ENCODE data around the gene PRND. TPM values are rescaled to one million over a fixed set of nuclear protein-coding genes. Genes with fewer than 3 reads are reported as not detected.
"Not testable (repeated sequence)": the region's sequence is repeated elsewhere in the genome, so short reads cannot be mapped to it uniquely, and the experiment has no call there.

PRND gene
- total RNA-seq, 1 donor from 2014 or later: not detected

DNA sequence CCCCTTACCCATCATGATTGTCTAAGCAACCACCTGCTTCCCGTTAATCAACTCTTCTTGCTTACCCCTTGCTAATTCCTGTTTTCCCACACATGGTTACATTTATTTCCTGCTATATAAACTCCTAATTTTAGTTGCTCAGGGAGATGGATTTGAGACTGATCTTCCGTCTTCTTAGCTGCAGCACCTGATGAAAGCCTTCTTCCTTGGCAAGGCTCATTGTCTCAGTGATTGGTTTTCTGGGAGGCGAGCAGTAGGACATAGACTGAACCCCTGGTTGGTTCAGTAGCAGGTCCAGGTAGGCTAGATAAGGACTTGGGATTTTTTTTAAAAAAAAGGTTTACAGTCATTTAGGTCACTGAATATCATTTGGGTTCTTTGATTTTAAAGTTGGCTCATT lies 50.4 kb downstream of the PRND start:
- H3K9ac ChIP-seq (ENCODE audit: low read length): no peak overlapping the region
- no peaks in the 10 kb centered on the region for H4K20me1 ChIP-seq (ENCODE audit: insufficient read depth, low read length)
- no peak for DNase-seq (ENCODE audit: low read depth)
- Mint-ChIP-seq H3K9me3 (ENCODE audit: unreplicated experiment) (peaks cover 18% of the 10 kb centered on the region), H3K4me1 (ENCODE audit: low read depth, unreplicated experiment) (no peaks in the 10 kb centered on the region), H3K36me3 (ENCODE audit: low read depth, unreplicated experiment) (no peaks in the 10 kb centered on the region), H3K4me3 (ENCODE audit: unreplicated experiment) (no peak overlapping the region), H3K27me3 (ENCODE audit: low read depth, unreplicated experiment) (peaks cover 2% of the 10 kb centered on the region), H3K27ac (ENCODE audit: unreplicated experiment) (no peak overlapping the region)
- H3K36me3 ChIP-seq (ENCODE audit: insufficient read depth, low read length): no peaks in the 10 kb centered on the region
- FAIRE-seq: no peak
- no peaks in the 10 kb centered on the region for H3K27me3 ChIP-seq (ENCODE audit: insufficient read depth, low read length)
- H2AFZ ChIP-seq (ENCODE audit: low read depth, low read length): no peak overlapping the region
- no peak overlapping the region for H3K4me2 ChIP-seq (ENCODE audit: low read length)
- H3K9me3 ChIP-seq (ENCODE audit: insufficient read depth, low read depth, low read length): peaks cover 3% of the 10 kb centered on the region
- no peak overlapping the region for H3K27ac ChIP-seq (ENCODE audit: low read depth, low read length)
- no peaks in the 10 kb centered on the region for H3K4me1 ChIP-seq (ENCODE audit: insufficient read depth, low read length)
- TF ChIP-seq EZH2 (IDR thresholded peaks at IDR 0.05; ENCODE audit: insufficient read depth, low read length): no peak
- TF ChIP-seq, protein P1, sequence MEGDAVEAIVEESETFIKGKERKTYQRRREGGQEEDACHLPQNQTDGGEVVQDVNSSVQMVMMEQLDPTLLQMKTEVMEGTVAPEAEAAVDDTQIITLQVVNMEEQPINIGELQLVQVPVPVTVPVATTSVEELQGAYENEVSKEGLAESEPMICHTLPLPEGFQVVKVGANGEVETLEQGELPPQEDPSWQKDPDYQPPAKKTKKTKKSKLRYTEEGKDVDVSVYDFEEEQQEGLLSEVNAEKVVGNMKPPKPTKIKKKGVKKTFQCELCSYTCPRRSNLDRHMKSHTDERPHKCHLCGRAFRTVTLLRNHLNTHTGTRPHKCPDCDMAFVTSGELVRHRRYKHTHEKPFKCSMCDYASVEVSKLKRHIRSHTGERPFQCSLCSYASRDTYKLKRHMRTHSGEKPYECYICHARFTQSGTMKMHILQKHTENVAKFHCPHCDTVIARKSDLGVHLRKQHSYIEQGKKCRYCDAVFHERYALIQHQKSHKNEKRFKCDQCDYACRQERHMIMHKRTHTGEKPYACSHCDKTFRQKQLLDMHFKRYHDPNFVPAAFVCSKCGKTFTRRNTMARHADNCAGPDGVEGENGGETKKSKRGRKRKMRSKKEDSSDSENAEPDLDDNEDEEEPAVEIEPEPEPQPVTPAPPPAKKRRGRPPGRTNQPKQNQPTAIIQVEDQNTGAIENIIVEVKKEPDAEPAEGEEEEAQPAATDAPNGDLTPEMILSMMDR (IDR thresholded peaks at IDR 0.05; ENCODE audit: insufficient read depth, low read depth, low read length): no peak
- H3K4me3 ChIP-seq (ENCODE audit: insufficient read depth, low read depth, low read length): no peak overlapping the region
- no peaks in the 10 kb centered on the region for H3K79me2 ChIP-seq (ENCODE audit: insufficient read depth, low read length)

GRCh38 chr20:4773014-4773413 lies 51.3 kb downstream of the PRND start:
- not testable (repeated sequence) for DNase-seq (ENCODE audit: low read depth); H3K4me3 ChIP-seq (ENCODE audit: insufficient read depth, low read depth, low read length); H3K4me1 ChIP-seq (ENCODE audit: insufficient read depth, low read length); H3K27me3 ChIP-seq (ENCODE audit: insufficient read depth, low read length); H3K4me1 Mint-ChIP-seq (ENCODE audit: low read depth, unreplicated experiment); H3K27ac ChIP-seq (ENCODE audit: low read depth, low read length); H3K4me3 Mint-ChIP-seq (ENCODE audit: unreplicated experiment); H4K20me1 ChIP-seq (ENCODE audit: insufficient read depth, low read length); H3K36me3 Mint-ChIP-seq (ENCODE audit: low read depth, unreplicated experiment); H3K9me3 ChIP-seq (ENCODE audit: insufficient read depth, low read depth, low read length); H3K27ac Mint-ChIP-seq (ENCODE audit: unreplicated experiment); H3K4me2 ChIP-seq (ENCODE audit: low read length); H3K36me3 ChIP-seq (ENCODE audit: insufficient read depth, low read length); FAIRE-seq; H3K9ac ChIP-seq (ENCODE audit: low read length); H2AFZ ChIP-seq (ENCODE audit: low read depth, low read length); H3K79me2 ChIP-seq (ENCODE audit: insufficient read depth, low read length); H3K27me3 Mint-ChIP-seq (ENCODE audit: low read depth, unreplicated experiment)
- peaks cover 18% of the 10 kb centered on the region for H3K9me3 Mint-ChIP-seq (ENCODE audit: unreplicated experiment)

DNA sequence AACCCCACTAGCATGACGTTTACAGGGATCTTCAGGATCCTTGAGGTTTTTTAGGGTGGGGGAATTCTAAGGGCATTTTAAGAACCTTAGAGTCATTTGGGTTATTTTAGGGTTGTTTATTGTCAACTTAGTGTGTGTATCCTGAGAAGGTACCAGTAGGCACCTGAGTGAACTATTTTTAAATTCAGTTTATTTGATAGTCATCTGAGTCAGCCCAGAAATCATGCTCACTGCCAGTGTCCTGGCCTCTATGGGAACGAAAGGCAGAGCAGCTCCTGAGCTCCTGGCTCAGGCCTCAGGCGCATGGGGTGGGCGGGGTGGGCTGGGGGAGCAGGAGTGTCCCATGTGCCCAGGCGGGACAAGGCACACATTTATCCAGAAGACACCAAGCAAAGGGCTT lies 52.0 kb downstream of the PRND start:
- no peak overlapping the region for H3K9ac ChIP-seq (ENCODE audit: low read length)
- no peaks in the 10 kb centered on the region for H4K20me1 ChIP-seq (ENCODE audit: insufficient read depth, low read length)
- no peaks in the 10 kb centered on the region for H3K4me1 Mint-ChIP-seq (ENCODE audit: low read depth, unreplicated experiment)
- peaks cover 2% of the 10 kb centered on the region for H3K27me3 Mint-ChIP-seq (ENCODE audit: low read depth, unreplicated experiment)
- no peaks in the 10 kb centered on the region for H3K36me3 Mint-ChIP-seq (ENCODE audit: low read depth, unreplicated experiment)
- H3K4me3 Mint-ChIP-seq (ENCODE audit: unreplicated experiment): no peak overlapping the region
- no peak overlapping the region for H2AFZ ChIP-seq (ENCODE audit: low read depth, low read length)
- H3K4me3 ChIP-seq (ENCODE audit: insufficient read depth, low read depth, low read length): no peak overlapping the region
- FAIRE-seq (no peak), DNase-seq (ENCODE audit: low read depth) (no peak)
- H3K79me2 ChIP-seq (ENCODE audit: insufficient read depth, low read length): no peaks in the 10 kb centered on the region
- TF ChIP-seq EZH2 (IDR thresholded peaks at IDR 0.05; ENCODE audit: insufficient read depth, low read length): no peak
- TF ChIP-seq, protein P1 (IDR thresholded peaks at IDR 0.05; ENCODE audit: insufficient read depth, low read depth, low read length): no peak
- H3K27ac Mint-ChIP-seq (ENCODE audit: unreplicated experiment): no peak overlapping the region
- no peak overlapping the region for H3K27ac ChIP-seq (ENCODE audit: low read depth, low read length)
- no peak overlapping the region for H3K4me2 ChIP-seq (ENCODE audit: low read length)
- no peaks in the 10 kb centered on the region for H3K4me1 ChIP-seq (ENCODE audit: insufficient read depth, low read length)
- peaks cover 3% of the 10 kb centered on the region for H3K9me3 ChIP-seq (ENCODE audit: insufficient read depth, low read depth, low read length)
- H3K27me3 ChIP-seq (ENCODE audit: insufficient read depth, low read length): no peaks in the 10 kb centered on the region
- no peaks in the 10 kb centered on the region for H3K36me3 ChIP-seq (ENCODE audit: insufficient read depth, low read length)
- H3K9me3 Mint-ChIP-seq (ENCODE audit: unreplicated experiment): peaks cover 18% of the 10 kb centered on the region
